GM23338 (cell line): ENCODE data around the gene UBE2R2. TPM values are rescaled to one million over a fixed set of nuclear protein-coding genes. Genes with fewer than 3 reads are reported as not detected.

ENCODE experiments used
- ATAC-seq: fragments of 200-7000 bp; cut with Tn5 transposase; 3 replicates; pipeline ENCODE4 v1.9.1; 2020
- DNase-seq: peaks from one replicate; pipeline ENCODE4 v3.0.0-alpha.2; 2015; ENCODE audit warnings: low spot score
- H2AFZ ChIP-seq: fragments of 200-600 bp; sonication (generic); 2 replicates; pipeline ENCODE4 v1.8.0; 2016; ENCODE audit warnings: antibody characterized with exemption, mild to moderate bottlenecking, moderate library complexity
- H3F3A ChIP-seq: fragments of 200-600 bp; sonication (generic); replicated peaks from 2 replicates; pipeline ENCODE4 v1.8.0; 2017; ENCODE audit warnings: antibody characterized with exemption, mixed run types, low read depth
- H3K27ac ChIP-seq: fragments of 200-600 bp; sonication (generic); 2 replicates; pipeline ENCODE4 v1.6.1; 2016; ENCODE audit warnings: low read depth
- H3K27me3 ChIP-seq: fragments of 200-600 bp; sonication (generic); 2 replicates; pipeline ENCODE4 v1.8.0; 2016; ENCODE audit warnings: mild to moderate bottlenecking, mixed run types, moderate library complexity; ENCODE audit not compliant: insufficient read depth
- H3K36me3 ChIP-seq: fragments of 200-600 bp; sonication (generic); 2 replicates; pipeline ENCODE4 v1.8.0; 2016; ENCODE audit warnings: mild to moderate bottlenecking; ENCODE audit not compliant: insufficient read depth
- H3K4me1 ChIP-seq: fragments of 200-600 bp; sonication (generic); 2 replicates; pipeline ENCODE4 v1.8.0; 2016; ENCODE audit warnings: mild to moderate bottlenecking, moderate library complexity; ENCODE audit not compliant: insufficient read depth
- H3K4me2 ChIP-seq: fragments of 200-600 bp; sonication (generic); 2 replicates; pipeline ENCODE4 v1.7.1; 2017; ENCODE audit warnings: mixed run types
- H3K4me3 ChIP-seq: fragments of 200-600 bp; sonication (generic); 2 replicates; pipeline ENCODE4 v1.6.1; 2016; ENCODE audit warnings: mixed run types
- H3K79me2 ChIP-seq: fragments of 200-600 bp; sonication (generic); replicated peaks from 2 replicates; pipeline ENCODE4 v1.8.0; 2017; ENCODE audit warnings: mild to moderate bottlenecking; ENCODE audit not compliant: insufficient read depth
- H3K9me2 ChIP-seq: fragments of 200-600 bp; sonication (generic); 2 replicates; pipeline ENCODE4 v1.8.0; 2017; ENCODE audit not compliant: insufficient read depth
- H4K20me1 ChIP-seq: fragments of 200-600 bp; sonication (generic); replicated peaks from 2 replicates; pipeline ENCODE4 v1.8.0; 2017; ENCODE audit warnings: mild to moderate bottlenecking; ENCODE audit not compliant: insufficient read depth
- H3K27ac Mint-ChIP-seq: 2 replicates; pipeline ENCODE4 v1.8.0; 2020; ENCODE audit warnings: inconsistent platforms, mild to moderate bottlenecking, moderate library complexity, mixed read lengths
- H3K27me3 Mint-ChIP-seq: 3 replicates; pipeline ENCODE4 v1.8.0; 2022; ENCODE audit warnings: low read depth, mild to moderate bottlenecking, moderate library complexity, mixed read lengths, inconsistent platforms; ENCODE audit not compliant: insufficient read depth, poor library complexity
- H3K36me3 Mint-ChIP-seq: 3 replicates; pipeline ENCODE4 v1.8.0; 2021; ENCODE audit warnings: low read depth, mild to moderate bottlenecking, inconsistent platforms, moderate library complexity, mixed read lengths
- H3K4me1 Mint-ChIP-seq: 3 replicates; pipeline ENCODE4 v1.8.0; 2020; ENCODE audit warnings: mild to moderate bottlenecking, inconsistent platforms, mixed read lengths
- H3K4me3 Mint-ChIP-seq: 3 replicates; pipeline ENCODE4 v1.8.0; 2021; ENCODE audit warnings: moderate library complexity, mild to moderate bottlenecking, inconsistent platforms, mixed read lengths
- H3K9me3 Mint-ChIP-seq: 3 replicates; pipeline ENCODE4 v1.8.0; 2020; ENCODE audit warnings: moderate library complexity, mild to moderate bottlenecking, inconsistent platforms, mixed read lengths
- CREB1 ChIP-seq: fragments of 250-450 bp; sonication (Bioruptor Pico); IDR thresholded peaks from 2 replicates; pipeline ENCODE4 v1.5.0; 2020; ENCODE audit warnings: low read depth, mild to moderate bottlenecking, moderate library complexity
- ETS1 ChIP-seq: IDR thresholded peaks from 2 replicates; pipeline ENCODE4 v1.6.1; 2016; ENCODE audit warnings: antibody characterized with exemption
- EZH2phosphoT487 ChIP-seq: fragments of 200-600 bp; sonication (generic); IDR thresholded peaks from one replicate; pipeline ENCODE4 v1.8.1; 2018; ENCODE audit warnings: antibody characterized with exemption; ENCODE audit not compliant: unreplicated experiment
- NANOG ChIP-seq: IDR thresholded peaks from 2 replicates; pipeline ENCODE4 v1.6.1; 2016; ENCODE audit warnings: antibody characterized with exemption, borderline replicate concordance
- POLR2AphosphoS5 ChIP-seq: IDR thresholded peaks from 2 replicates; pipeline ENCODE4 v1.6.1; 2016; ENCODE audit warnings: antibody characterized with exemption, low read depth
- REST ChIP-seq: IDR thresholded peaks from one replicate; pipeline ENCODE4 v1.6.1; 2018; ENCODE audit warnings: antibody characterized with exemption; ENCODE audit not compliant: unreplicated experiment
- STAT1 ChIP-seq: IDR thresholded peaks from one replicate; pipeline ENCODE4 v1.6.1; 2016; ENCODE audit warnings: antibody characterized with exemption; ENCODE audit not compliant: unreplicated experiment
- ZNF331 ChIP-seq: fragments of 250-450 bp; sonication (Bioruptor Pico); IDR thresholded peaks from 2 replicates; pipeline ENCODE4 v1.5.0; 2020; ENCODE audit warnings: low read depth, mild to moderate bottlenecking, moderate library complexity
- polyA plus RNA-seq: library from polyadenylated mRNA; unstranded; fragments of >200 nt; fragmentation: Nextera tagmentation; extraction: Ambion mirVana; gene quantifications from 2 replicates; pipeline ENCODE4 v1.2.1, GENCODE V29; 2016
- total RNA-seq: library from RNA; depleted of rRNA; stranded (reverse); fragments of >200 nt; shearing (Covaris generic); gene quantifications from 2 replicates; pipeline ENCODE4 v1.2.3, GENCODE V29; 2014
- TF ChIP-seq, protein P1 (sequence below), 2 experiments: fragments of 200-600 bp in 1 of 2; sonication (generic) in 1 of 2; conservative IDR thresholded peaks; 2 replicates each; pipeline versions ENCODE4 v1.5.1 to v1.6.1; 2016 to 2017; ENCODE audit warnings: antibody characterized with exemption in 2 of 2, low read depth in 2 of 2, mild to moderate bottlenecking in 2 of 2, moderate library complexity in 1 of 2

UBE2R2 gene
- total and polyA plus RNA-seq, 2 experiments from 2014 or later: 23.4 to 32.5 TPM

GRCh38 chr9:33905137-33905536 is 88.2 kb downstream of the UBE2R2 start:
- H3K27ac ChIP-seq: no peak overlapping the region
- no peak for ATAC-seq
- no peaks in the 10 kb centered on the region for H3K27me3 ChIP-seq
- H3K27me3 Mint-ChIP-seq: no peaks in the 10 kb centered on the region
- H3K4me1 Mint-ChIP-seq: peaks cover 14% of the 10 kb centered on the region; the same call in 2 of the 3 replicates
- no peaks in the 10 kb centered on the region; the same call in 1 of the 2 replicates for H3K36me3 ChIP-seq
- TF ChIP-seq EZH2phosphoT487: no peak
- TF ChIP-seq CREB1 (CRISPR knock-in tag): no peak
- TF ChIP-seq, protein P1, sequence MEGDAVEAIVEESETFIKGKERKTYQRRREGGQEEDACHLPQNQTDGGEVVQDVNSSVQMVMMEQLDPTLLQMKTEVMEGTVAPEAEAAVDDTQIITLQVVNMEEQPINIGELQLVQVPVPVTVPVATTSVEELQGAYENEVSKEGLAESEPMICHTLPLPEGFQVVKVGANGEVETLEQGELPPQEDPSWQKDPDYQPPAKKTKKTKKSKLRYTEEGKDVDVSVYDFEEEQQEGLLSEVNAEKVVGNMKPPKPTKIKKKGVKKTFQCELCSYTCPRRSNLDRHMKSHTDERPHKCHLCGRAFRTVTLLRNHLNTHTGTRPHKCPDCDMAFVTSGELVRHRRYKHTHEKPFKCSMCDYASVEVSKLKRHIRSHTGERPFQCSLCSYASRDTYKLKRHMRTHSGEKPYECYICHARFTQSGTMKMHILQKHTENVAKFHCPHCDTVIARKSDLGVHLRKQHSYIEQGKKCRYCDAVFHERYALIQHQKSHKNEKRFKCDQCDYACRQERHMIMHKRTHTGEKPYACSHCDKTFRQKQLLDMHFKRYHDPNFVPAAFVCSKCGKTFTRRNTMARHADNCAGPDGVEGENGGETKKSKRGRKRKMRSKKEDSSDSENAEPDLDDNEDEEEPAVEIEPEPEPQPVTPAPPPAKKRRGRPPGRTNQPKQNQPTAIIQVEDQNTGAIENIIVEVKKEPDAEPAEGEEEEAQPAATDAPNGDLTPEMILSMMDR (conservative IDR thresholded peaks at IDR 0.05; ENCODE audit: low read depth in 2 of 2): no peak
- no peak for TF ChIP-seq ZNF331
- no peak for TF ChIP-seq ETS1
- no peak for TF ChIP-seq STAT1
- peaks cover 24% of the 10 kb centered on the region; the same call in 2 of the 3 replicates for H3K36me3 Mint-ChIP-seq
- H3K4me3 Mint-ChIP-seq: no peak overlapping the region
- H3K9me3 Mint-ChIP-seq: no peaks in the 10 kb centered on the region
- DNase-seq: no peak
- H3K4me1 ChIP-seq: peaks cover 18% of the 10 kb centered on the region
- H3K4me3 ChIP-seq: no peak overlapping the region
- H3K4me2 ChIP-seq: no peak overlapping the region
- 0 out of 2 replicates have a peak, but pooled peaks cover 3% of the 10 kb centered on the region for H4K20me1 ChIP-seq
- H3F3A ChIP-seq: no peaks in the 10 kb centered on the region
- H3K27ac Mint-ChIP-seq: no peak overlapping the region
- H3K79me2 ChIP-seq: peaks cover 63% of the 10 kb centered on the region
- no peaks in the 10 kb centered on the region for H3K9me2 ChIP-seq
- no peak overlapping the region for H2AFZ ChIP-seq

DNA sequence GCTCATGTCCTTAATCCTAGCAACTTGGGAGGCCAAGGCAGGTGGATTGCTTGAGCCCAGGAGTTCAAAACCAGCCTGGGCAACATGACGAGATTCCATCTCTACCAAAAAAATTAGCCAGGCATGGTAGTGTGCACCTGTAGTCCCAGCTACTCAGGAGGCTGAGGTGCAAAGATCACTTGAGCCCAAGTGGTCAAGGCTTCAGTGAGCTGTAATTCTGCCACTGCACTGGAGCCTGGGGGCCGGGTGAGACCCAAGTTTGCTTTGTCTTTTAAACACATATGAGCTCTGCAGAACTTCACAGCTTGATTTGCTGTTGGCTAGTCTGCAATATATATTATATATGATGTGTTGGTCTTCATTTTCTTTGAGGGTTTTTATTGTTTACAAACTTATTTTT is 89.8 kb downstream of the UBE2R2 start:
- H3K4me2 ChIP-seq: no peak overlapping the region
- no peaks in the 10 kb centered on the region for H3K27me3 ChIP-seq
- no peak overlapping the region for H3K4me3 ChIP-seq
- H3K27ac Mint-ChIP-seq: no peak overlapping the region
- no peak for DNase-seq
- H3K36me3 ChIP-seq: no peaks in the 10 kb centered on the region
- peaks cover 18% of the 10 kb centered on the region for H3K4me1 ChIP-seq
- peaks cover 3% of the 10 kb centered on the region for H3K27me3 Mint-ChIP-seq
- H3K9me3 Mint-ChIP-seq: no peaks in the 10 kb centered on the region
- peaks cover 63% of the 10 kb centered on the region for H3K79me2 ChIP-seq
- no peaks in the 10 kb centered on the region for H3K9me2 ChIP-seq
- 0 out of 2 replicates have a peak overlapping the region, but pooled peaks have one; percentile 18 for H3K27ac ChIP-seq
- peaks cover 13% of the 10 kb centered on the region; the same call in 2 of the 3 replicates for H3K36me3 Mint-ChIP-seq
- H3K4me3 Mint-ChIP-seq: no peak overlapping the region
- H2AFZ ChIP-seq: no peak overlapping the region
- TF ChIP-seq POLR2AphosphoS5 (no peak), CREB1 (CRISPR knock-in tag) (no peak), ETS1 (no peak), REST (no peak), NANOG (no peak)
- TF ChIP-seq, protein P1 (conservative IDR thresholded peaks at IDR 0.05; ENCODE audit: low read depth in 2 of 2): no peak
- peaks cover 8% of the 10 kb centered on the region; the same call in 1 of the 2 replicates for H4K20me1 ChIP-seq
- H3K4me1 Mint-ChIP-seq: peaks cover 14% of the 10 kb centered on the region; the same call in 2 of the 3 replicates
- H3F3A ChIP-seq: no peaks in the 10 kb centered on the region
- no peak for ATAC-seq
